ENCODE results near the gene CXCL17. TPM values are rescaled to one million over a fixed set of nuclear protein-coding genes. Genes with fewer than 3 reads are reported as not detected.

Gene CXCL17
- total RNA-seq, 4 donors from 2014 or later, result 0.55 TPM; not detected in 3

DNA sequence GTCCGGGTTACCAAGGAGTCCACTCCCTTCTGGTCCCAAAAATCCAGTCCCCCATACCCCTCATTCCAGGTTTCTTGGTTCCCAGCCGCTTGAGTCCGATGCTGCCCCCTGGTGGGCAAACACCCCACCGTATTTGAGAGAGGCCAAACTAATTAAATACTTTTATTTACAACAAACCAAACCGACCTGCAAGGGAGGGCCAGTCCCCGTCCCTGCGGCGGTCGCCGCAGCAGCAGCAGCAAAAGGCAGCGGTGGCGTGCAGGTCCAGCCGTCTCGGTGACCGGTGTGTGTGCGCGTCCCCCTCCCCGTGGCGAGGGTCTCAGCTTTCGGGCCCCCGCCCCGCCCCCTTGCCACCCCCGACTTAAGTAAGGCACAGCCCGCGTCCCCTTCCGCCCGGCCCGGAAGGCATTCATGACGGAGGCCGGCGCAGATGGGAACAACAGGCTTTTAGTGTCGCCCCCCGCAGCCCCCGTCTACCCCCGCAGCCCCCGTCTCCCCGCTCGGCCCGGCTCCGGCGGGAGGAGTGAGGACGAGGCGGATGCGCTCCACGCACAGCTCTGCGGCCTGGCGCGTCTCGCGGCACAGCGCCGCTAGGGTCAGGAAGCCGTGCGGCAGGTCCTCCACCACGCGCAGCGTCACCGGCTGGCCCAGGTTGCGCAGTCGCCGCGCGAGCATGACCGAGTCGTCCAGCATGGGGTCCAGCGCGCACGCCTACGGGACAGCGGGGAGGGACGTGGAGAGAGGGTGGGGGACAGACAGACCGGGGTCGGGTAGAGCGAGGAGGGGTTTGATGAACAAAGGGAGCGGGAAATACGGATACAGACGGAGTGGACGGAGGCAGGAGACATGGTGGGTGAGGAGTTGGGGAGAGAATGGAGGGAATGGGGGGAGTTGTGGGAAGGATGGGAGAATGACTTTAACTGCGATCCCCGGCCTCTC lies 41.1 kb downstream of the CXCL17 start:
- H3K9me3 ChIP-seq, result no peaks in the 10 kb centered on the region
- H3K27ac ChIP-seq, result peak overlapping the region; percentile 23
- DNase-seq (ENCODE audit: low spot score in 2 of 2), result peak; percentile 89 to 91
- no peaks in the 10 kb centered on the region for H3K27me3 ChIP-seq
- peak overlapping the region; percentile 68 for H3K4me3 ChIP-seq
- no peaks in the 10 kb centered on the region for H3K36me3 ChIP-seq
- TF ChIP-seq, protein P1, sequence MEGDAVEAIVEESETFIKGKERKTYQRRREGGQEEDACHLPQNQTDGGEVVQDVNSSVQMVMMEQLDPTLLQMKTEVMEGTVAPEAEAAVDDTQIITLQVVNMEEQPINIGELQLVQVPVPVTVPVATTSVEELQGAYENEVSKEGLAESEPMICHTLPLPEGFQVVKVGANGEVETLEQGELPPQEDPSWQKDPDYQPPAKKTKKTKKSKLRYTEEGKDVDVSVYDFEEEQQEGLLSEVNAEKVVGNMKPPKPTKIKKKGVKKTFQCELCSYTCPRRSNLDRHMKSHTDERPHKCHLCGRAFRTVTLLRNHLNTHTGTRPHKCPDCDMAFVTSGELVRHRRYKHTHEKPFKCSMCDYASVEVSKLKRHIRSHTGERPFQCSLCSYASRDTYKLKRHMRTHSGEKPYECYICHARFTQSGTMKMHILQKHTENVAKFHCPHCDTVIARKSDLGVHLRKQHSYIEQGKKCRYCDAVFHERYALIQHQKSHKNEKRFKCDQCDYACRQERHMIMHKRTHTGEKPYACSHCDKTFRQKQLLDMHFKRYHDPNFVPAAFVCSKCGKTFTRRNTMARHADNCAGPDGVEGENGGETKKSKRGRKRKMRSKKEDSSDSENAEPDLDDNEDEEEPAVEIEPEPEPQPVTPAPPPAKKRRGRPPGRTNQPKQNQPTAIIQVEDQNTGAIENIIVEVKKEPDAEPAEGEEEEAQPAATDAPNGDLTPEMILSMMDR (IDR thresholded peaks at IDR 0.05), result peak; percentile 69 to 71
- TF ChIP-seq EP300 (IDR thresholded peaks at IDR 0.05), result no peak
- peaks cover 30% of the 10 kb centered on the region for H3K4me1 ChIP-seq
- WGBS, result under 1% methylated on average over 46 of the region's 80 CpGs

GRCh38 chr19:42400404-42400803 lies 42.3 kb downstream of the CXCL17 start:
- Histone ChIP-seq H3K27ac (no peak overlapping the region), H3K36me3 (no peaks in the 10 kb centered on the region), H3K4me1 (peaks cover 30% of the 10 kb centered on the region), H3K4me3 (no peak overlapping the region), H3K27me3 (no peaks in the 10 kb centered on the region), H3K9me3 (no peaks in the 10 kb centered on the region)
- no peak for DNase-seq (ENCODE audit: low spot score in 2 of 2)
- 93% methylated on average over 1 of the region's 1 CpG for WGBS
- no peak for TF ChIP-seq EP300 (IDR thresholded peaks at IDR 0.05)
- TF ChIP-seq, protein P1 (IDR thresholded peaks at IDR 0.05), result no peak

DNA sequence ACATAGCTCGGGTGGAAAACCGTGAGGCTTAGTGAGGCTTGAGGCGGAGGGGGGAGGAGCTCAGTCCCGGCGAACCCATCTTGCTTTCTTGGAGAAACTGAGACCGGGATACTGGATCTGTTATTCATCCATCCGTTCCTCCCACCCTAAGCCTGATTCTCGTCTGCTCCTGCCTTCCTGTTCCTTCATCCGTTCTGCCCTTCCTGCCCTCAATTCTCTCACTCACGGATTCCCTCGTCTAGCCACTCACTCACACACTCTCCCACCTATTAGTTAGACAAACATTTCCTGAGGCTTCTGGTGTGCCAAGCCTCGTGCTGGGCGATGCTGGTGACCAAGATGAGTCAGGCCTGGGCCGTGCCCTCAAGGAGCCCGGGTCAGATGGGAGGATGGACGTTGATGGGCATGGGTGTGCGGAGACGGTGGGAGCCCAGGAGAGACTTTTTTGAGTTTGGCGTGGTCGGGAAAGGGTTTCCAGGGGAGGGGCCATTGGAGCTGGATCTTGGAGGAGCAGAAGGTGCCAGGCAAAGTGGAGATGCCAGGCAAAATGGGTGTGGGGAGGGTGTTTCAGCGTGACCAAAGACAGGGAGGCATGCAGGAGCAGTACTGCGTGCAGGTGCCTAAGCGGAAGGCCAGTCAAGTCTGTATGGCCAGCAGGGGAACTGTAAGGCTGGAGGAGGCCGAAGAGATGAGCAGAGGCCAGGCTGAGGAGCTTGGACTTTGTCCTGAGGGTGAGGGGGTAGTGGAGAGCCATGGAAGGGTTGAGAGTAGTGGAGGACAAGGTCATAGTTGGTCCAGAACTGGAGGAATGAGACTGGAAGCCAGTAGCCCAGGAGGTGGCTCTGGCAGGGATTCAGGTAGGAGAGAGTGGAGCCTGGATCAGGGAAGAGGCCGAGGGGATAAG lies 45.2 kb downstream of the CXCL17 start:
- no peaks in the 10 kb centered on the region for H3K9me3 ChIP-seq
- no peaks in the 10 kb centered on the region for H3K36me3 ChIP-seq
- H3K4me3 ChIP-seq, result peak overlapping the region; percentile 47
- H3K27me3 ChIP-seq, result no peaks in the 10 kb centered on the region
- H3K27ac ChIP-seq, result peak overlapping the region; percentile 85
- TF ChIP-seq POLR2AphosphoS5 (IDR thresholded peaks at IDR 0.05) (no peak), EP300 (IDR thresholded peaks at IDR 0.05) (no peak), POLR2A (IDR thresholded peaks at IDR 0.05) (no peak)
- TF ChIP-seq, protein P1 (IDR thresholded peaks at IDR 0.05), result no peak
- H3K4me1 ChIP-seq, result peaks cover 29% of the 10 kb centered on the region
- no peak for DNase-seq (ENCODE audit: low spot score in 2 of 2)
- 19% methylated on average over 24 of the region's 25 CpGs for WGBS

GRCh38 chr19:42396381-42397262 lies 46.1 kb downstream of the CXCL17 start:
- Histone ChIP-seq H3K4me1 (peaks cover 20% of the 10 kb centered on the region), H3K36me3 (no peaks in the 10 kb centered on the region), H3K9me3 (no peaks in the 10 kb centered on the region), H3K27me3 (no peaks in the 10 kb centered on the region), H3K27ac (peak overlapping the region; percentile 85), H3K4me3 (peak overlapping the region; percentile 47)
- TF ChIP-seq EP300 (IDR thresholded peaks at IDR 0.05), result no peak
- peak in 1 of 3 donors; percentile 50 for TF ChIP-seq POLR2AphosphoS5 (IDR thresholded peaks at IDR 0.05)
- TF ChIP-seq POLR2A (IDR thresholded peaks at IDR 0.05), result peak in 1 of 2 donors; percentile 10
- 4% methylated on average over 30 of the region's 42 CpGs for WGBS
- peak; percentile 99 for DNase-seq (ENCODE audit: low spot score in 2 of 2)

GRCh38 chr19:42394751-42395150 lies 48.0 kb downstream of the CXCL17 start:
- no peaks in the 10 kb centered on the region for H3K9me3 ChIP-seq
- no peaks in the 10 kb centered on the region for H3K36me3 ChIP-seq
- no peak overlapping the region for H3K27ac ChIP-seq
- H3K4me3 ChIP-seq, result no peak overlapping the region
- H3K27me3 ChIP-seq, result peaks cover 9% of the 10 kb centered on the region
- 80% methylated on average over 8 of the region's 8 CpGs for WGBS
- no peak for DNase-seq (ENCODE audit: low spot score in 2 of 2)
- H3K4me1 ChIP-seq, result peaks cover 12% of the 10 kb centered on the region
- TF ChIP-seq POLR2A (IDR thresholded peaks at IDR 0.05) (no peak), EP300 (IDR thresholded peaks at IDR 0.05) (no peak), POLR2AphosphoS5 (IDR thresholded peaks at IDR 0.05) (no peak)
- TF ChIP-seq, protein P1 (IDR thresholded peaks at IDR 0.05), result no peak

Measured in suprapubic skin (tissue), 4 donors.